IPS-18c (cell line): ENCODE results near the gene C17orf113.

Experiments used
- H3K4me3 ChIP-seq: 2 replicates; pipeline ENCODE4 v1.7.0; 2013; ENCODE audit warnings: low read depth, mild to moderate bottlenecking, low read length, moderate library complexity; ENCODE audit not compliant: insufficient read depth
- H3K9me3 ChIP-seq: one replicate; pipeline ENCODE4 v1.6.1; 2013; ENCODE audit warnings: mild to moderate bottlenecking, low read length, moderate library complexity; ENCODE audit not compliant: control insufficient read depth, insufficient read depth

Gene C17orf113

GRCh38 chr17:42053731-42054500 lies 3.5 kb upstream of the C17orf113 start:
- Histone ChIP-seq H3K9me3 (peaks cover 2% of the 10 kb centered on the region), H3K4me3 (no peak overlapping the region)

GRCh38 chr17:42052346-42052877 lies 2.0 kb upstream of the C17orf113 start:
- Histone ChIP-seq H3K4me3 (no peak overlapping the region), H3K9me3 (peaks cover 2% of the 10 kb centered on the region)

- Histone ChIP-seq H3K9me3 (peaks cover 2% of the 10 kb centered on the region), H3K4me3 (no peak overlapping the region)
These were observed 1.2 kb upstream of the C17orf113 start for GRCh38 chr17:42051645-42052044.

GRCh38 chr17:42051013-42051400 lies 606 bp upstream of the C17orf113 start:
- peak overlapping the region; percentile 70 for H3K4me3 ChIP-seq
- H3K9me3 ChIP-seq, result peaks cover 2% of the 10 kb centered on the region

- H3K4me3 ChIP-seq, result peak overlapping the region; percentile 70
- peaks cover 2% of the 10 kb centered on the region for H3K9me3 ChIP-seq
These were observed 488 bp downstream of the C17orf113 start for GRCh38 chr17:42049834-42050392.

GRCh38 chr17:42047343-42047742 lies 3.1 kb downstream of the C17orf113 start:
- Histone ChIP-seq H3K9me3 (no peaks in the 10 kb centered on the region), H3K4me3 (no peak overlapping the region)

- no peaks in the 10 kb centered on the region for H3K9me3 ChIP-seq
- no peak overlapping the region for H3K4me3 ChIP-seq
These were observed 4.7 kb downstream of the C17orf113 start for GRCh38 chr17:42045719-42046118.

GRCh38 chr17:42042598-42043319 lies 7.6 kb downstream of the C17orf113 start:
- Histone ChIP-seq H3K9me3 (no peaks in the 10 kb centered on the region), H3K4me3 (no peak overlapping the region)

- Histone ChIP-seq H3K4me3 (no peak overlapping the region), H3K9me3 (no peaks in the 10 kb centered on the region)
These were observed 8.8 kb downstream of the C17orf113 start for GRCh38 chr17:42041619-42042018.

GRCh38 chr17:42040818-42041217 lies 9.6 kb downstream of the C17orf113 start:
- Histone ChIP-seq H3K9me3 (no peaks in the 10 kb centered on the region), H3K4me3 (no peak overlapping the region)

- no peak overlapping the region for H3K4me3 ChIP-seq
- no peaks in the 10 kb centered on the region for H3K9me3 ChIP-seq
These were observed 10.3 kb downstream of the C17orf113 start for GRCh38 chr17:42039794-42040763.

- no peak overlapping the region for H3K4me3 ChIP-seq
- no peaks in the 10 kb centered on the region for H3K9me3 ChIP-seq
These were observed 12.0 kb downstream of the C17orf113 start for GRCh38 chr17:42038221-42038973.

- no peak overlapping the region for H3K4me3 ChIP-seq
- H3K9me3 ChIP-seq, result no peaks in the 10 kb centered on the region
These were observed 16.3 kb downstream of the C17orf113 start for GRCh38 chr17:42034059-42034458.

GRCh38 chr17:42031584-42031983 lies 18.8 kb downstream of the C17orf113 start:
- Histone ChIP-seq H3K9me3 (no peaks in the 10 kb centered on the region), H3K4me3 (no peak overlapping the region)

- Histone ChIP-seq H3K9me3 (no peaks in the 10 kb centered on the region), H3K4me3 (no peak overlapping the region)
These were observed 21.6 kb downstream of the C17orf113 start for GRCh38 chr17:42028791-42029127.

- Histone ChIP-seq H3K4me3 (no peak overlapping the region), H3K9me3 (no peaks in the 10 kb centered on the region)
These were observed 22.2 kb downstream of the C17orf113 start for GRCh38 chr17:42027961-42028790.
